Stimulated activated CD8-positive, alpha-beta memory T cell treated with anti-CD3 and anti-CD28 coated beads, Interleukin-4, amount 100 ng/mL, for 4 hours (primary cell): ENCODE results near the gene SPSB2.
"Not testable (repeated sequence)": the region's sequence is repeated elsewhere in the genome, so short reads cannot be mapped to it uniquely, and the experiment has no call there.

ENCODE experiments used
- DNase-seq, 2 donors: peaks; one replicate each; pipeline ENCODE4 v3.0.0-alpha.2; 2020; ENCODE audit warnings: low read depth in 2 of 2, low spot score in 1 of 2

The SPSB2 gene

GRCh38 chr12:6902448-6902847, 29.3 kb upstream of the SPSB2 start:
- no peak for DNase-seq

- no peak for DNase-seq
Measured at GRCh38 chr12:6899837-6900519, 26.9 kb upstream of the SPSB2 start.

GRCh38 chr12:6899427-6899826, 26.3 kb upstream of the SPSB2 start:
- DNase-seq, result no peak

GRCh38 chr12:6896846-6897435, 23.8 kb upstream of the SPSB2 start:
- DNase-seq, result no peak

- no peak for DNase-seq
Measured at GRCh38 chr12:6894321-6894720, 21.2 kb upstream of the SPSB2 start.

- DNase-seq, result not testable (repeated sequence)
Measured at GRCh38 chr12:6892683-6893082, 19.6 kb upstream of the SPSB2 start.

- DNase-seq, result no peak
Measured at GRCh38 chr12:6891646-6892001, 18.5 kb upstream of the SPSB2 start.

- peak; percentile 96 to 97 for DNase-seq
Measured at GRCh38 chr12:6890789-6891645, 17.9 kb upstream of the SPSB2 start.

- DNase-seq, result not testable (repeated sequence)
Measured at GRCh38 chr12:6889775-6890573, 16.9 kb upstream of the SPSB2 start.

- not testable (repeated sequence) for DNase-seq
Measured at GRCh38 chr12:6888794-6889193, 15.7 kb upstream of the SPSB2 start.

GRCh38 chr12:6888360-6888759, 15.3 kb upstream of the SPSB2 start:
- no peak for DNase-seq

GRCh38 chr12:6887460-6887859, 14.4 kb upstream of the SPSB2 start:
- no peak for DNase-seq

GRCh38 chr12:6886206-6886999, 13.3 kb upstream of the SPSB2 start:
- DNase-seq, result not testable (repeated sequence)

- no peak for DNase-seq
Measured at GRCh38 chr12:6884539-6884938, 11.4 kb upstream of the SPSB2 start.

- no peak for DNase-seq
Measured at GRCh38 chr12:6883683-6884082, 10.6 kb upstream of the SPSB2 start.

GRCh38 chr12:6883252-6883651, 10.1 kb upstream of the SPSB2 start:
- DNase-seq, result no peak

GRCh38 chr12:6879824-6880223, 6.7 kb upstream of the SPSB2 start:
- not testable (repeated sequence) for DNase-seq

- DNase-seq, result not testable (repeated sequence)
Measured at GRCh38 chr12:6874015-6874368, 889 bp upstream of the SPSB2 start.

- DNase-seq, result peak; percentile 59 to 64
Measured at GRCh38 chr12:6872073-6873048, 742 bp downstream of the SPSB2 start.
